ENCODE data around the gene HOXA3. TPM values are rescaled to one million over a fixed set of nuclear protein-coding genes. Genes with fewer than 3 reads are reported as not detected.

The HOXA3 gene
- total RNA-seq, 4 donors from 2014 or later: 1.8 to 11.0 (median 4.3) TPM

GRCh38 chr7:27137640-27138315, 14.6 kb downstream of the HOXA3 start:
- no peak for DNase-seq (ENCODE audit: low spot score)
- no peak for TF ChIP-seq CTCF (IDR thresholded peaks at IDR 0.05)

GRCh38 chr7:27134392-27134791, 18.0 kb downstream of the HOXA3 start:
- peak; percentile 19 for DNase-seq (ENCODE audit: low spot score)
- TF ChIP-seq CTCF (IDR thresholded peaks at IDR 0.05): no peak
- peak; percentile 40 for ATAC-seq (ENCODE audit: low FRiP score)

More at GRCh38 chr7:27137640-27138315, 14.6 kb downstream of the HOXA3 start:
- ATAC-seq (ENCODE audit: low FRiP score): no peak

- ATAC-seq (ENCODE audit: low FRiP score): no peak
- TF ChIP-seq CTCF (IDR thresholded peaks at IDR 0.05): no peak
- peak; percentile 20 for DNase-seq (ENCODE audit: low spot score)
Observed at GRCh38 chr7:27133409-27134231, 18.8 kb downstream of the HOXA3 start.

GRCh38 chr7:27132978-27133377, 19.4 kb downstream of the HOXA3 start:
- ATAC-seq (ENCODE audit: low FRiP score) (no peak), DNase-seq (ENCODE audit: low spot score) (no peak)
- TF ChIP-seq CTCF (IDR thresholded peaks at IDR 0.05): no peak

- no peak for TF ChIP-seq CTCF (IDR thresholded peaks at IDR 0.05)
- ATAC-seq (ENCODE audit: low FRiP score) (no peak), DNase-seq (ENCODE audit: low spot score) (no peak)
Observed at GRCh38 chr7:27132214-27132613, 20.2 kb downstream of the HOXA3 start.

- no peak for TF ChIP-seq CTCF (IDR thresholded peaks at IDR 0.05)
- ATAC-seq (ENCODE audit: low FRiP score): no peak
- DNase-seq (ENCODE audit: low spot score): no peak
Observed at GRCh38 chr7:27131390-27131819, 21.0 kb downstream of the HOXA3 start.

Measured in omental fat pad (tissue), 4 donors.